ENCODE measurements around the gene ERICH2. TPM values are rescaled to one million over a fixed set of nuclear protein-coding genes. Genes with fewer than 3 reads are reported as not detected.

The ERICH2 gene
- total RNA-seq, 1 experiment from 2014 or later: 1.1 TPM

DNA sequence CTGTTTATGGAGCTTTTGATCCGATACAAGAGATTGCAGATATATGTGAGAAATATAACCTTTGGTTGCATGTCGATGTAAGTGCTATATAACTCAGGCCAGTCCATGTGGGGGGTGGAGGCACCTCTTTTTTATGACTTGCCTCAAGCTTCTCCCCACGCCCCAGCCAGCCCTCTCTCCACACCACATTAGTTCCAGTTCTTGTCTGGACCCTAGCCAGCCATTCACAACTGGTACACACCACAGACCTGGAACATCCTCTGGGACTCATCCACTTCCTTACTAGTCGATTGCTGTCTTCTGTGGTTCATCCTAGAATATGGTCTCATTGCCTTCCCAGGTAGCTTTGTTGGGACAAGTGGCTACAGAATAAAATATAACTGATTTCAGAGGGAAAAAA lies 77.5 kb downstream of the ERICH2 start:
- no peak for DNase-seq (ENCODE audit: low spot score)
- no peak for ATAC-seq
- no peaks in the 10 kb centered on the region for H3K36me3 Mint-ChIP-seq
- ChIA-PET POLR2A (interaction anchor here (0.6 kb wide), 1 partner anchor 181 kb away, joined by 3 read pairs; no protein-coding TSS in a partner anchor), CTCF (interaction anchor here (0.7 to 1.4 kb wide), 4 partner anchors 14 to 27 kb away, joined by 3 to 6 read pairs (median 4); no protein-coding TSS in a partner anchor)
- no peak overlapping the region for H3K4me3 Mint-ChIP-seq
- no peak overlapping the region for H3K27ac Mint-ChIP-seq
- no peak for TF ChIP-seq NR3C1 (CRISPR knock-in tag; conservative IDR thresholded peaks at IDR 0.05; ENCODE audit: low read depth)
- no peak for TF ChIP-seq GRHL2 (CRISPR knock-in tag; IDR thresholded peaks at IDR 0.05; ENCODE audit: insufficient replicate concordance, severe bottlenecking)
- TF ChIP-seq, protein P1, sequence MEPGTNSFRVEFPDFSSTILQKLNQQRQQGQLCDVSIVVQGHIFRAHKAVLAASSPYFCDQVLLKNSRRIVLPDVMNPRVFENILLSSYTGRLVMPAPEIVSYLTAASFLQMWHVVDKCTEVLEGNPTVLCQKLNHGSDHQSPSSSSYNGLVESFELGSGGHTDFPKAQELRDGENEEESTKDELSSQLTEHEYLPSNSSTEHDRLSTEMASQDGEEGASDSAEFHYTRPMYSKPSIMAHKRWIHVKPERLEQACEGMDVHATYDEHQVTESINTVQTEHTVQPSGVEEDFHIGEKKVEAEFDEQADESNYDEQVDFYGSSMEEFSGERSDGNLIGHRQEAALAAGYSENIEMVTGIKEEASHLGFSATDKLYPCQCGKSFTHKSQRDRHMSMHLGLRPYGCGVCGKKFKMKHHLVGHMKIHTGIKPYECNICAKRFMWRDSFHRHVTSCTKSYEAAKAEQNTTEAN (CRISPR knock-in tag; IDR thresholded peaks at IDR 0.05): no peak
- TF ChIP-seq, protein P2, sequence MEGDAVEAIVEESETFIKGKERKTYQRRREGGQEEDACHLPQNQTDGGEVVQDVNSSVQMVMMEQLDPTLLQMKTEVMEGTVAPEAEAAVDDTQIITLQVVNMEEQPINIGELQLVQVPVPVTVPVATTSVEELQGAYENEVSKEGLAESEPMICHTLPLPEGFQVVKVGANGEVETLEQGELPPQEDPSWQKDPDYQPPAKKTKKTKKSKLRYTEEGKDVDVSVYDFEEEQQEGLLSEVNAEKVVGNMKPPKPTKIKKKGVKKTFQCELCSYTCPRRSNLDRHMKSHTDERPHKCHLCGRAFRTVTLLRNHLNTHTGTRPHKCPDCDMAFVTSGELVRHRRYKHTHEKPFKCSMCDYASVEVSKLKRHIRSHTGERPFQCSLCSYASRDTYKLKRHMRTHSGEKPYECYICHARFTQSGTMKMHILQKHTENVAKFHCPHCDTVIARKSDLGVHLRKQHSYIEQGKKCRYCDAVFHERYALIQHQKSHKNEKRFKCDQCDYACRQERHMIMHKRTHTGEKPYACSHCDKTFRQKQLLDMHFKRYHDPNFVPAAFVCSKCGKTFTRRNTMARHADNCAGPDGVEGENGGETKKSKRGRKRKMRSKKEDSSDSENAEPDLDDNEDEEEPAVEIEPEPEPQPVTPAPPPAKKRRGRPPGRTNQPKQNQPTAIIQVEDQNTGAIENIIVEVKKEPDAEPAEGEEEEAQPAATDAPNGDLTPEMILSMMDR (IDR thresholded peaks at IDR 0.05): no peak
- no peaks in the 10 kb centered on the region for H3K4me1 Mint-ChIP-seq
- peaks cover 3% of the 10 kb centered on the region; the same call in 1 of the 2 replicates for H3K27me3 Mint-ChIP-seq (ENCODE audit: low read depth)
- H3K9me3 Mint-ChIP-seq: peaks cover 6% of the 10 kb centered on the region; the same call in 1 of the 2 replicates

Other genes with a start within 250 kb of the ERICH2 start
- gene SP5, start 55.0 kb upstream of the ERICH2 start, total RNA-seq (2021): 1.7 to 9.7 TPM (median 7.0 TPM) in 3 replicates
- 2.5 to 3.6 TPM (median 2.6 TPM) in 3 replicates for gene GAD1, start 46.5 kb downstream of the ERICH2 start, total RNA-seq (2021)
- 77.8 to 102 TPM (median 79.2 TPM) in 3 replicates for gene GORASP2, start 158.9 kb downstream of the ERICH2 start, total RNA-seq (2021)

Measured in WTC11 (cell line).